Adipocyte (in vitro differentiated cells): ENCODE data around the gene CACNA2D2.
A peak's percentile ranks its signal among the peaks of the same experiment; 100 is the strongest.

Experiments used
- DNase-seq: peaks from one replicate; pipeline ENCODE4 v3.0.0-alpha.2; 2015; ENCODE audit warnings: low read depth
- H3K27me3 ChIP-seq: replicated peaks from 2 replicates; pipeline ENCODE4 v1.7.0; 2013; ENCODE audit warnings: mild to moderate bottlenecking, low read length, moderate library complexity; ENCODE audit not compliant: control insufficient read depth, insufficient read depth
- H3K36me3 ChIP-seq: 2 replicates; pipeline ENCODE4 v1.7.0; 2013; ENCODE audit warnings: low read length, mild to moderate bottlenecking, moderate library complexity; ENCODE audit not compliant: control insufficient read depth, insufficient read depth, severe bottlenecking
- H3K4me1 ChIP-seq: 2 replicates; pipeline ENCODE4 v1.7.0; 2013; ENCODE audit warnings: mild to moderate bottlenecking, low read length, moderate library complexity; ENCODE audit not compliant: control insufficient read depth, insufficient read depth
- H3K4me3 ChIP-seq: 2 replicates; pipeline ENCODE4 v1.7.0; 2013; ENCODE audit warnings: mild to moderate bottlenecking, low read length, moderate library complexity
- H3K9ac ChIP-seq: 2 replicates; pipeline ENCODE4 v1.7.0; 2013; ENCODE audit warnings: mild to moderate bottlenecking, low read length, moderate library complexity
- H3K9me3 ChIP-seq: 2 replicates; pipeline ENCODE4 v1.7.0; 2013; ENCODE audit warnings: mild to moderate bottlenecking, low read length, moderate library complexity; ENCODE audit not compliant: control insufficient read depth

The CACNA2D2 gene

DNA sequence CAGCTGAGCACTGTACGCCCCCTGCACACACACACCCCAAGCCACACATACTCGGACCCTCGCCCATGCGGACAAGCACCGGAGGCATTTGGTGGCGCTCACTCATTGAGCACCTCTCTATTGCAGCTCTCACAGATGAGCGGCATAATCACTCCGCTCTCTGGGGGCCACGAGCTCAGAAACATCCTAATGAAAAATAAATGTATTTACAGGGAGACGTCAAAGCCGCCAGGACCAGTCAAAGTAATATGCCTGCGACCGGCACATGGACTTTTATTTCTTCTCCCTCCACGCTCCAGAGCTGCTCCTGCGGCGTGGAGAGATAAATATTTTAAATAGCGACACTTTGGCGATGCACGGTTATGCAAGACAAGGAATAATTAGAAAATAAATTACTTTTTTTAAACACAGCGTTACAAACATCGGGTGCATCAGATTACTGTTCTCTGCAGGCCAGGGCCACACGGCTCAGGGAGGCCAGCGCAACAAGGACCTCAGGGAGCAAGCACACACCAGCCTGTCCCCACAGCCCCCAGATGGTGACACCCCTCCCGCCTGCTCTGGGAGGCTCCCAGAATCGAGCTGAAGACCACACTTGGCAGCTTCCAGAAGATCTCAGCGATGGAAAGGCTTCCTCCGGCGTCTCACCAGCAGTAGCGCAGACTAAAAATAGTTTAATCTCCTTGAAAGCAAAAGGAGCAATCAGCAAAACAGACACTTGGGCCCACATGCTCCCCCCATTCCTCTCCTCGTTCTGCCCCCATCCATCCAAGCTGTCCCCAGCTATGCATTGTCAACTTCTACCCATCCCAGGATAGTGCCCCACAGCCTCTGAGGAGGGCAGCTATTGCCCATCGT lies 48.0 kb downstream of the CACNA2D2 start:
- H3K9me3 ChIP-seq: no peaks in the 10 kb centered on the region
- DNase-seq: no peak
- no peaks in the 10 kb centered on the region for H3K4me1 ChIP-seq
- H3K27me3 ChIP-seq: peaks cover 51% of the 10 kb centered on the region
- no peak overlapping the region for H3K9ac ChIP-seq
- no peak overlapping the region for H3K4me3 ChIP-seq
- no peaks in the 10 kb centered on the region for H3K36me3 ChIP-seq

GRCh38 chr3:50454481-50455070 lies 48.9 kb downstream of the CACNA2D2 start:
- H3K4me3 ChIP-seq: no peak overlapping the region
- no peaks in the 10 kb centered on the region for H3K9me3 ChIP-seq
- H3K4me1 ChIP-seq: no peaks in the 10 kb centered on the region
- no peak for DNase-seq
- no peaks in the 10 kb centered on the region for H3K36me3 ChIP-seq
- H3K9ac ChIP-seq: no peak overlapping the region
- H3K27me3 ChIP-seq: peaks cover 48% of the 10 kb centered on the region

DNA sequence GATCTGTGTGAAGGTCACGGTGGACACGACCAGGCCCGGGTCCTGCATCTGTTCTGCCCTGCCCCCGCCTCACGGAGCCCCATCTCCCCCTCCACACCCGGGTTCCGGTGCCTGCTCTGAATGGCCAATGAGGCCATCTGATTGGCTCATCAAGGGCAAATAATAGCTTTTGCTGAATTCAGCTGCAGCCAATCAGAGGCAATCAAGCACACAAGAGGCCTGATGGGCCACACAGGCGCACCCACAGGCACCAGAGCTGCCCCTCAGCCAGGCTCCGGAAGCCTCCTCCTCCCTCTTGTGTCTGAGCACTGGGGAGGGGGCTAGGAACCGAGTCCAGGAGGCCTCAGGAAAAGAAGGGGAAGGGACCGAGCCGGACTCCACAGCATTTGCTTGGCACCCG lies 49.5 kb downstream of the CACNA2D2 start:
- Histone ChIP-seq H3K9ac (no peak overlapping the region), H3K9me3 (no peaks in the 10 kb centered on the region)

GRCh38 chr3:50450209-50450921 lies 53.1 kb downstream of the CACNA2D2 start:
- Histone ChIP-seq H3K27me3 (peaks cover 40% of the 10 kb centered on the region), H3K9me3 (no peaks in the 10 kb centered on the region), H3K36me3 (no peaks in the 10 kb centered on the region), H3K9ac (peak overlapping the region; percentile 25), H3K4me1 (no peaks in the 10 kb centered on the region), H3K4me3 (no peak overlapping the region)
- no peak for DNase-seq

More for the DNA sequence above, 49.5 kb downstream of the CACNA2D2 start:
- Histone ChIP-seq H3K4me1 (no peaks in the 10 kb centered on the region), H3K27me3 (peaks cover 47% of the 10 kb centered on the region), H3K4me3 (no peak overlapping the region), H3K36me3 (no peaks in the 10 kb centered on the region)
- DNase-seq: no peak

DNA sequence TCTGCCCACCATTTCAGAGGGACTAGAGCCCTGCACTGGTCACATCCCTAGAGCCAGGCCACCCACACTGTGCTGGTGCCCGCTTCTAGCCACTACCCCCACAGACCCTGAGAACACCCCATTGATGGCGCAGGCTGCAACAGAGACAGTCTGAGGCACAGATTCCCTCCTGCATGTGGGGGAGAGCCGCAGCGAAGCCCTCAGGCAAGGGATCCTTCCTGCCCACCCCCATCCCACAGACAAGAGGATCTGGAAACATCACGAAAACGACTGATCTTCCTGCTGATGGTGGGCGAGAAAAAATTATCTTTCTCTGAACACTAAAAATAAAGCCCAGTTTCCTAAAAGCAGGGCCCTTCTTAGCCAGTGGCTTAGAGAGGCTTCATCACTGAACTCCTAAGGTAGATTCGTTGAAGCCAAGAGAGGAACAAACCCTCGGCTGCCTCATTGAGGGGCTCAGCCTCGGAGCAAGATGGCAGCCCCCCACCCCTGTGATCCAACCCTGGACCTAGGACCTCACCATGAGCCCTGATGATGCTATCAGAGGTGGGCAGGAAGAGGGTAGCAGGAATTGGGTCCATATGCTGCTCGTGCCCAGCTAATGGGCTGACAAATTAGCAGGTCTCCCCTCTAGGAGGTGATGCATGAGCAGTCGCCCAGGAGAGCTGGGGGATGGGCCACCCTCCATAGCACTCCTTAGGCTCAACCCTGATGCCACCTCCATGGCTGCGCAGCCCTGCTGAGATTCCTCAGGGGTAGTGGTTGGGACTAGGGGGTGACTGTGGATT lies 54.5 kb downstream of the CACNA2D2 start:
- no peak for DNase-seq
- Histone ChIP-seq H3K27me3 (peaks cover 31% of the 10 kb centered on the region), H3K9ac (no peak overlapping the region), H3K4me3 (no peak overlapping the region), H3K4me1 (no peaks in the 10 kb centered on the region), H3K36me3 (no peaks in the 10 kb centered on the region), H3K9me3 (no peaks in the 10 kb centered on the region)

DNA sequence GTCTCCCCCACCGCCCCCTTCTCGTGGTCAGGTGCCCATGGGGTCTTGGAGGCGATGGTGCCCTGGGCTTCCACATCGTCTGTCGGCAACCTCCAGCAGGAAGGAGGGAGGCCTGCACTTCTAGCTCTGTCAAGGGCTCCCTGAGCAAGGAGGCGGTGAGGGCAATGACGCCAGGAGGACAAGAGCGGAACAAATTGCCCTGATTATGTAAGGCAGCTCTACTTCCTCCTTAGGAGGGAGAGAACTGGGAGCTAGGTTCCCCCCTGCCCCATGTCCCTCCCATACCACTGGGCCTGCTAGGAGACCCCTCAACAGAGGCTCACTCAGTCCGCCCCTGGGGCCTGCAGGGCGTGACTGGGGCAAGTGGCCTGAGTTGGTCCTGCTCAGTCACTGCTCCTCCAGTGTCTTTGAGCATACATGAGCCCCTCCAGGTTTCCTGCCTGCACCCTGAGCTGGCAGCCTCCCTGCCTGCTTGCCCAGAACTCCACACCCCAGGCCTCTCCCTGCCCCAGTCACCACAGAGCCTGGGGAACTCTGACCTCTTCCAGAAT lies 56.1 kb downstream of the CACNA2D2 start:
- H3K4me3 ChIP-seq: no peak overlapping the region
- H3K9ac ChIP-seq: no peak overlapping the region
- H3K36me3 ChIP-seq: no peaks in the 10 kb centered on the region
- H3K9me3 ChIP-seq: no peaks in the 10 kb centered on the region
- DNase-seq: no peak
- peaks cover 39% of the 10 kb centered on the region for H3K27me3 ChIP-seq
- no peaks in the 10 kb centered on the region for H3K4me1 ChIP-seq

DNA sequence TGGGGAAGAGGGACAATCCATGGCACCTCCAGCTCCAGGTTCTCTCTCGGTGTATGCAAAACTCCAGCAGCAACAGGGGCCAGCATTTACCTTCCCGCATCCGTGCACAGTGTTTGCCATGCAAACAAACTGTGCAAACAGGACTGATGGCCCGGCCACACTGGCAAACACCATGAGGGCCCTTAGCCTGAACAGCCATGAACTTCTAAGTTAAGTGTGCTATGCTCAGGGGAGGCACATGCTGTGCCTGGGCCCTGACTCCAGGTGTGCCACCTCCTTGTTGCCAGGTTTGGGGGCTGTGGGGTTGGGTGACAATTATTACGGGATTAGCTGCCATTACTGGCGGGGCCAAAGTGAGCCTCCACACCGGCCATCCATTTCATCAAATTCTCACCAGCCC lies 57.5 kb downstream of the CACNA2D2 start:
- Histone ChIP-seq H3K4me1 (peaks cover 9% of the 10 kb centered on the region), H3K9me3 (no peaks in the 10 kb centered on the region), H3K27me3 (peaks cover 43% of the 10 kb centered on the region), H3K9ac (no peak overlapping the region), H3K4me3 (no peak overlapping the region), H3K36me3 (no peaks in the 10 kb centered on the region)
- no peak for DNase-seq

GRCh38 chr3:50444782-50445181 lies 58.7 kb downstream of the CACNA2D2 start:
- H3K4me3 ChIP-seq: no peak overlapping the region

GRCh38 chr3:50444213-50444612 lies 59.2 kb downstream of the CACNA2D2 start:
- H3K9ac ChIP-seq: no peak overlapping the region
- H3K9me3 ChIP-seq: no peaks in the 10 kb centered on the region
- peaks cover 55% of the 10 kb centered on the region for H3K27me3 ChIP-seq
- DNase-seq: peak; percentile 10
- H3K36me3 ChIP-seq: no peaks in the 10 kb centered on the region
- H3K4me3 ChIP-seq: no peak overlapping the region
- peaks cover 9% of the 10 kb centered on the region for H3K4me1 ChIP-seq

More at GRCh38 chr3:50444782-50445181, 58.7 kb downstream of the CACNA2D2 start:
- no peak for DNase-seq
- Histone ChIP-seq H3K27me3 (peaks cover 50% of the 10 kb centered on the region), H3K36me3 (no peaks in the 10 kb centered on the region), H3K9ac (no peak overlapping the region), H3K4me1 (peaks cover 9% of the 10 kb centered on the region), H3K9me3 (no peaks in the 10 kb centered on the region)

DNA sequence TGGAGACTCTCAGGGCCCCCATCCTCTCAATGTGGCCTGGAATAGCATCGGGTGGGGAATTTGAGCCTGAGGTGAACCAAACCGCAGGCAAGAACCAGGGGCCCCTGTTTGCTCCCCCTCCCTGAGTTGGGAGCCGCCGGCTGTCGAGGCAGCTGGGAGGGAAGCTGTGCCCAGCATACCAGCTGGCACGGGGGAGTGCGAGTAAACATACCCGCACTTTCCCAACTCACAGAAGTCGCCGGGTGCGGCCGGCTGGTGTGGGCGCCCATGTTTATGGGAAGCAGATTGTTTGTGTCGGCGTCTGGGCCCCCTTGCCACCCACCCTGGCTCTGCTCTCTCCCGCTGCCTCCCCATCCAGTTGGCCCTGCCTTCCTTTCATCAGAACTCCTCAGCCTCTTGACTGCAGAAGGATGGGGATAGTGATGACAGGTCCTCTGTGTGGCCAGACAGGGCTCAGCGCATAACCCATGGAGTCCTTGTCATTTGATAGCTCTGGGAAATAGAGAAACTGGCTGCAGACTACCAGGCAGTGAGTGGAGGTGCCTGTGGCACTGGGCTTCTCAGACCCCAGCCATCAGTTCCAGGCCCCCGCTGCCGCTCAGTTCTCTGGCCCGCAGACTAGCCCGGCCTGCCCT lies 60.4 kb downstream of the CACNA2D2 start:
- no peak overlapping the region for H3K9ac ChIP-seq
- H3K4me3 ChIP-seq: no peak overlapping the region
- DNase-seq: no peak
- no peaks in the 10 kb centered on the region for H3K9me3 ChIP-seq
- H3K4me1 ChIP-seq: peaks cover 9% of the 10 kb centered on the region
- peaks cover 61% of the 10 kb centered on the region for H3K27me3 ChIP-seq
- H3K36me3 ChIP-seq: no peaks in the 10 kb centered on the region
